ENCODE measurements around the gene MTX1.
"Not testable (repeated sequence)": the region's sequence is repeated elsewhere in the genome, so short reads cannot be mapped to it uniquely, and the experiment has no call there.

- not testable (repeated sequence) for TF ChIP-seq CTCF, POLR2A, EP300 (IDR thresholded peaks at IDR 0.05)
Measured at GRCh38 chr1:155225404-155225759, 16.9 kb downstream of the MTX1 start.

Measured in tibial nerve (tissue), 4 donors.